Sciatic nerve (tissue), 2 donors: Measurements from ENCODE around the gene CSH2. TPM values are rescaled to one million over a fixed set of nuclear protein-coding genes. Genes with fewer than 3 reads are reported as not detected.
A peak's percentile ranks its signal among the peaks of the same experiment; 100 is the strongest.
"Not testable (repeated sequence)": the region's sequence is repeated elsewhere in the genome, so short reads cannot be mapped to it uniquely, and the experiment has no call there.

Experiments used
- ATAC-seq: fragments of 200-7000 bp; cut with Tn5 transposase; one replicate; pipeline ENCODE4 v1.9.1; 2020; ENCODE audit warnings: mild to moderate bottlenecking, moderate library complexity
- DNase-seq: peaks from one replicate; pipeline ENCODE4 v3.0.0-alpha.2; 2020; ENCODE audit warnings: low spot score
- intact Hi-C: fragments of 100-400 bp; cut with DNase I; formaldehyde crosslinking; loops from one replicate; pipeline ENCODE4 v1.14.2; 2022
- total RNA-seq: library from RNA; stranded (reverse); fragmentation: NEBNext Ultra II Directional; extraction: Animal tissue kit (Norgen Biotek cat#: 25700); gene quantifications from one replicate; pipeline ENCODE4 v1.2.1, GENCODE V29; 2021
- donor health status: DM: no; HTN: no; CAD: no.
- donor health status: DM: no; HTN: no; CAD: no.

Gene CSH2
- total RNA-seq, 1 donor from 2014 or later = not detected

DNA sequence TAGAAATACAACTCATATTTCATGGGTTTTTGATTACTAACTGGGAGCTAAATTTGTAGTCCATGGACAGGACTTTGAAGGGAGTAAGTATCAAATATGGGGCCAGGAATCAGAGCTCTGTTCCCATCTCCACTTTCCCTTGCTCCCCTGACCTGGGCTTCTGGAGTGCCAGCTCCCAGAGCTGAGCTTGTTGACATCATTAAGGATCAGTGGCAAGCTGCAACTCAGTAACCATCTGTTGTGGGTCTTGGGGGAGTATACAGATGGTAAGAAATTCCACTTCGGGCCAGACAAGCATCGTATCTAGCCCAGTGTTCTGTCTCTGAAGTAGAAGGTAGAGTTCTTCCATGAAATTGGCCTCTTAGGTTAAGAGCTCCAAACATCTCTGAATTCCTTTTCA, 28.5 kb upstream of the CSH2 start:
- DNase-seq, intact Hi-C loops, ATAC-seq: not testable (repeated sequence)

DNA sequence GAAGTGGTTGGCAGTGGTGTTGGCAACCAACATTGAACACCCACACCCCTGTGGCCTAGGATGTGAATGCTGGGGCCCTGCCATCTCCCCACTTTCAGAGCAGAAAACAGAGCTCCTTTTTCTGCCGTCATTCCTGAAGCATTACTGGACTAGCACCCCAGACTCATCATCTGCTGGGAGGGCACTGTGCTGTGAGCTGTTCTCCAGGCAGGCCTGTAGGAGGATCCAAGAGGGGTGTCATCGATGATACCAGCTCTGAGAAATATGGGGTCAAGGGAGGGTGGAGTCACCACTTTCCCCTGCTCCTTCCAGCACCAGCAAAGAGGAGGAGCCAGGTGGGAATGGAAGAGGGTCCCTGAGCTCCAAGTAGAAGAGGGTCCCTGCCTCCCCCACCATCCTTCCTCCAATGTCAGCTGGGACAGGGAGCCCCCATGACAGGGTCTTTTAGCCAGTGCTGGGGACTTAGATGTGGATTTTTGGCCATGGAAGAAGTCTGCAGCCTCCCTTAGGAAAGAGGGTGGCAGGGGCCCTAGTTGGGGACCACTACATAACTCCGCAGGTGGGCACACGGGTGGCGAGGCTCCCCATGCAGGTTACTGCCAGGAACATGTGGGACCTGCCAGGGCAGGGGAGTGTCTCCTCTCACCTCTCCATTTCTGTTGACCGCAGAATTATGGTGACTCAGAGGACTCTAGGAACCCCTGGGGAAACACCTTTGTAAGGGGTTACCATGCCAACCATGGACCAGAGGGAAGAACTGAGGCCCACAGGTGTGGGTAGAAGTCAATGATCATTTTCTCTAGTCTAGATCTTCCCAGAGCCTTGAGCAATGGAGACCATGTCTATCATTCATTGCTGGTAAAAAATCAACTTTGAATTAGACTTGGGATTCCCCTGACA, 25.7 kb upstream of the CSH2 start:
- intact Hi-C loops = not testable (repeated sequence)
- DNase-seq = peak; percentile 32
- peak; percentile 44 for ATAC-seq

DNA sequence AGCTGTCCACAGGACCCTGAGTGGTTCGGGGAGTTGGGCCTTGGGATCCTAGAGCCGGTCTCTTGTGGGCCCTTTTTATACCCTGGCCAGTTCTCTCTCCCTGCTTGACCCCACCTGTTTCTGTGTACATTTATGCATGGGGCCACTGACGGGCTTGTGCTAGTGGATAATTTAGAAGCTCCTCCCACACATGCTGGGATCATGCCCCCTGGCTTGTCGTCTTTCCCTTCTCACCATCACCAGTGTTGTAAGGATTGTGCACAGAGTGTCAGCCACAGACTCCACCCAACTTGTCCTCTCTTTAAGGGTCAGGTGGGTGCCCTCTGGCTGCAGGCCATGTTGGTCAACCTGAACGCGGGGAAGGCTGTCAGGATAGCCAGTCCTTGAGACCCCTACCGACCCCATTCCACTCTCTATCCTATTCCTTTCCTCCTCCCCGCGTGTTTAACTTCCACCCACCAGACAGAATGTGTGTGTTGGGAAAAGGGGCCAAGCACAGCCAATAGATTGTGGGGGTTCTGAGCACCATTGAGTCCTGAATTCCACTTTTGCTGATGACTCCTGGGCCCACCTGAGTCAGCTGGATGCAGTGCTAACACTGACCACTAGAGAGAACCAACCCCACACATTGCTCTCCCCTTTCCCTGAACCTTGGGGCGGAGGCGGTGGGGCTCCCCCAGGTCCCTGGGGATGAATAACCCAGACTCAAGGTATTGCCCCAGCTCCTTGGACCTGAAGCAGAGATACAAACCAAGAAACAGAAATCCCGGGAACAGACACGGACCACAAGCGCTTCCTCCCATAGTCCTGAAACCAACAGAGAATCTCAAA, 23.3 kb upstream of the CSH2 start, which contains the start of gene CSH1:
Gene CSH1, minus strand, starts transcription at position 51 of the 831 bp plus-strand sequence. CDS start 63 bp downstream, outside the sequence.
- DNase-seq = peak; percentile 55
- ATAC-seq, intact Hi-C loops: not testable (repeated sequence)

DNA sequence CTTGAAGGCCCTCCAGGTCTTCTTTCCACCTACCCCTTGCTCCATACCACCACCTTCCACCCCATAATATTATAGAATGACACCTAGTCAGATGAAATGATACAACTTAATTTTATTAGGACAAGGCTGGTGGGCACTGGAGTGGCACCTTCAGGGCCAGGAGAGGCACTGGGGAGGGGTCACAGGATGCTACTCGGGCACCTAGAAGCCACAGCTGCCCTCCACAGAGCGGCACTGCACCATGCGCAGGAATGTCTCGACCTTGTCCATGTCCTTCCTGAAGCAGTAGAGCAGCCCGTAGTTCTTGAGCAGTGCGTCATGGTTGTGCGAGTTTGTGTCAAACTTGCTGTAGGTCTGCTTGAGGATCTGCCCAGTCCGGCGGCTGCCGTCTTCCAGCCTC, 21.3 kb upstream of the CSH2 start:
- DNase-seq, intact Hi-C loops, ATAC-seq: not testable (repeated sequence)

DNA sequence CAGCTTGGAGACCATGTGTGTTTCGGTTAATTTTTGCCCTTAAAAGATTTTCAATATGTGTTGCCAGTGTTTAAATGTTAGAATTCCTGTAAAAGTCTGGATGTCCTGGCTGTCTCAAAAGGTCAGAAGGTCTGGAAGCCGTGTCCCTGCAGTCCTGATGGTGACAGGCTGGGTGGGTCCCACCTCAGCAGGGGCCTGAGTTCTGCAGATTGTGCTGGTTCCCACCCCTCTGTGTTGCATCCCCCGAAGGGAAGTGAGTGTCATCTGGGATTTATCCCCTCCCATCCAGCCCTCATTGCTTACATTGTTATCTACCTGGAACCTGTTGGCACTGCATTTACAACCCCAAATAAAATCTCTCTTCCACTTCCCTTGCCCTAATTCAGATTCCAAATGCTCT, 20.5 kb upstream of the CSH2 start:
- intact Hi-C loops, ATAC-seq, DNase-seq: not testable (repeated sequence)

DNA sequence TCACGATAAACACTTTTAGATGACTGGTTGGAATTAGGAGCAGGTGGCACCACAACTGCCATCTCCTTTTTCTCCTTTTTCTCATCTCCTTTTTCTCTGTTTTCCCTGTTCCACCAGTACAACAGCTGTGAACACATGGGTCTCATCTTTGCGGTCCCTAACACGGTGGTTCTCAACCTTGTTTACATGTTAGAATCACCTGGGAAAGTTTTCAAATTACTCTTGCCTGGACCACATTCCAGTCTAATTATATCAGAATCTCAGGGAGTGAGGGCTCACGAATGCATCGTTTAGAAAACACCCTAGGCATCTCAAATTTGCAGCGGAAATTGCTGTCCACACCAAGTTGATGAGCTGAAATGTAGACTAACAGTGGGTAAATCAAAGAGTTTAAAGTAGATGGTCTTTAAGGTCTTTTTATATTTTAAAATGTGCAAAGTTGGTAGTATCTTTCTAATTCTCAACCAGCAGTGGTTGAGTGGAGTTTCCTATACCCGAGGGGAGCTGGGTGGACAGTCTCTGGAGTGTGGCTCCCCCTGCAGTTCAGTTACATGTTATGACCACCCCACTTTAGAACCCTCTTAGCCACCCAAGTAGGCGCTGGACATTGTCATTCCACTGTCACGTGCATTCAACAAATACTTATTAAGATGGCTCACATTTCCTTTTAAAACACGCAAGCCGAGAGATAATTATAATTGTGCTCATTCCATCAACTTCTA, 19.0 kb upstream of the CSH2 start:
- DNase-seq, intact Hi-C loops, ATAC-seq: not testable (repeated sequence)

DNA sequence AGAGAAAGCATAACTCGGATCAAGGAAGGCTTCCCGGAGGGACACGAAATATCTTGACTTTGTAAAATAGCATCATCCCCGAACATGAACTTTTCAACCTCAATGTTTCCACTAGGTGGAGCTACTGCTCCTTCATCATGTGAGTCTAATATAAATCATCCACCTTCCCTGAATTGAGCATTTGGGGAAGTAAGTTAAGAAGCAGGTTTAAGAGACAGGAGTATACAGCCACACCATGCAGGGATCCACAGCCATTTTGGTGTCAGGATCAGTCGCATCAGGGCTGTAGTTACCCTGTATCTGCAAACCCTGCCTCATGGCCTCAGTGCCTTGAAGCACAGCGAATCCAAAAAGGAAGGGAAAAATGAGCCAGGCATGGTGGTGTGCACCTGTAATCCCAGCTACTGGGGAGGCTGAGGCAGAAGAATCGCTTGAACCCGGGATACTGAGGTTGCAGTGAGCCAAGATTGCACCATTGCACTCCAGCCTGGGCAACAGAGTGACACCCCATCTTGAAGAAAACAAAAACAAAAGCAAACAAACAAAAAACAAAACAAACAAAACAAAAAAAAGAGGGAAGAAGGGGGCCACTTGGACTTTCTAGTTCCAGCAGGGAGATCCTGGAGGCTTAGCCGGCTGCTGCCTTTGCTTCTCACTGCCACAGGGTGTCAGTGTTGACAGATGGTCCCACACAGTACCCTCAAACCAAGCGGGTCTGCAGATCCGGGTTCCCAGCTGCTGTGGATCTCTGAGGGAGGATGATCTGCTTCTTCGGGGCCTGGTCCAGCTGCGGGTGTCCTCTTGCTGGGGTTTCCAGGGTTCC, 15.8 kb upstream of the CSH2 start:
- intact Hi-C loops, DNase-seq: not testable (repeated sequence)
- ATAC-seq = peak; percentile 85

DNA sequence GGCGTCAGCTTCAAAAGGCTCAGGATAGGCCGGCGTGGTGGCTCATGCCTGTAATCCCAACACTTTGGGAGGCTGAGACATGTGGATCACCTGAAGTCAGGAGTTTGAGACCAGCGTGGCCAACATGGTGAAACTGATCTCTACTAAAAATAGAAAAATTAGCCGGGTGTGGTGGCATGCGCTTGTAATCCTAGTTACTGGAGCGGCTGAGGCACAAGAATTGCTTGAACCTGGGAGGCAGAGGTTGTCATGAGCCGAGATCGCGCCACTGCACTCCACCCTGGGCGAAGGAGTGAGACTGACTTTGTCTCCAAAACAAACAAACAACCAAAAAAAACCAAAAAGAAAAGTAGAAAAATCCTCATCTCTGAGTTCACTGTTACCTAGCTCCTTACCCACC, 11.6 kb upstream of the CSH2 start:
- intact Hi-C loops, DNase-seq, ATAC-seq: not testable (repeated sequence)

DNA sequence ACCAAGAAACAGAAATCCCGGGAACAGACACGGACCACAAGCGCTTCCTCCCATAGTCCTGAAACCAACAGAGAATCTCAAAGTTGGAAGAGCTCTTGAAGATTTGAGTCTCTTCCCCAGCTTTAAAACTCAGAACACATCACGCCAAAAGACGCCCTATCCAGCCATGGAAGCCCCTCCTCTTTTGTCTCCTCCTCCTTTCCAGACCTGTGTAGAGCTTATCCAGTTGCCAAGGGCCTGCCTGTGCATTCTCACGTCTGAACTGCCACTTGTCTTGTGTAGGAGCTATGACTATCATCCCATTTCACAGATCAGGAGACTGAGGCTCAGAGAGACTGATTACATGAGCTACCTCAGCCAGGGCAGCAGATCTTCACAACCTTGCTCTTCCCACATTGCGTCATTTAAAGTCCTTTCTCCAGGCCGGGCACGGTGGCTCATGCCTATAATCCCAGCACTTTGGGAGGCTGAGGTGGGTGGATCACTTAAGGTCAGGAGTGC, 9.2 kb upstream of the CSH2 start:
- intact Hi-C loops = not testable (repeated sequence)

DNA sequence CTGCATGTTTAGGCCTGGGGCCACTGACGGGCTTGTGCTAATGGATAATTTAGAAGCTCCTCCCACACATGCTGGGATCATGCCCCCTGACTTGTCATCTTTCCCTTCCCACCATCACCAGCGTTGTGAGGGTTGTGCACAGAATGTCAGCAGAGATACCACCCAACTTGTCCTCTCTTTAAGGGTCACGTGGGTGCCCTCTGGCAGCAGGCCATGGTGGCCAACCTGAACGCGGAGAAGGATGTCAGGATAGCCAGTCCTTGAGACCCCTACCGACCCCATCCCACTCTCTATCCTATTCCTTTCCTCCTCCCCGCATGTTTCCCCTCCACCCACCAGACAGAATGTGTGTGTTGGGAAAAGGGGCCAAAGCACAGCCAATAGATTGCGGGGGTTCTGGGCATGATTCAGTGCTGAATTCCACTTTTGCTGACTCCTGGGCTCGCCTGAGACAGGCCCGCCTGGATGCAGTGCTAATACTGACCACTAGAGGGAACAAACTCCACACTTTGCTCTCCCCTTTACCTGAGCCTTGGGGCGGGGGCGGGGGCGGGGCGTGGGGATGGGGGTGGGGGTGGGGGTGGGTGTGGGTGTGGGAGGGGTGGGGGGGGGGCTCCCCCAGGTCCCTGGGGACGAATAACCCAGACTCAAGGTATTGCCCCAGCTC, 8.6 kb upstream of the CSH2 start, which contains the start of gene GH2:
Gene GH2, minus strand, starts transcription at position 10 of the 667 bp plus-strand sequence. CDS start 143 bp downstream, outside the sequence.
- ATAC-seq (peak; percentile 60), DNase-seq (no peak)
- intact Hi-C loops = no loop called here

More for the DNA sequence above, 9.2 kb upstream of the CSH2 start:
- ATAC-seq, DNase-seq: not testable (repeated sequence)

DNA sequence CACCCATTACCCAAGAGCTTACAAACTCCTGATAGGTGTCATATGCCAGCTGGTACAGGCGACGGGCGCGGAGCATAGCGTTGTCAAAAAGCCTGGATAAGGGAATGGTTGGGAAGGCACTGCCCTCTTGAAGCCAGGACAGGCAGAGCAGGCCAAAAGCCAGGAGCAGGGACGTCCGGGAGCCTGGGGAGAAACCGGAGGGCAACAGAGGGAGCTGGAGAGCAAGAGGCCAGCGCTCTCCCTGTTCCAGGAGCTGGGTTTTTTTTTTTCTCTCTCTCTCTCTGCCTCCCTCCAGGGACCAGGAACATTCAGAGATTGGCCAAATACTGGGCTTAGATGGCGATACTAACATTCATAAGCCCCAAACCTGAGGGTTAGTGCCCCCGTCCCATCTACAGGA, 7.9 kb upstream of the CSH2 start:
- intact Hi-C loops, DNase-seq, ATAC-seq: not testable (repeated sequence)

DNA sequence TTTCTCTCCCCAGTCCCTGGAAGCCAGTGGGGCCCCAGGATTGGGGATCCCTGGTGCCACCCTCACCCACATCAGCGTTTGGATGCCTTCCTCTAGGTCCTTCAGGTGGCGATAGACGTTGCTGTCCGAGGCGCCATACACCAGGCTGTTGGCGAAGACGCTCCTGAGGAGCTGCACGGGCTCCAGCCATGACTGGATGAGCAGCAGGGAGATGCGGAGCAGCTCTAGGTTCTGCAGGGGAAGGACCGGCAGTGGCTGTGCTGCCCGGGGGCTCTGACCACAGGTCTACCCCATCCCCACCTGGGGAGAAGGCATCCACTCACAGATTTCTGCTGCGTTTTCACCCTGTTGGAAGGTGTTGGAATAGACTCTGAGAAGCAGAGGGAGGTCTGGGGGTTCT, 7.2 kb upstream of the CSH2 start:
- intact Hi-C loops = no loop called here
- ATAC-seq = no peak
- DNase-seq = no peak

DNA sequence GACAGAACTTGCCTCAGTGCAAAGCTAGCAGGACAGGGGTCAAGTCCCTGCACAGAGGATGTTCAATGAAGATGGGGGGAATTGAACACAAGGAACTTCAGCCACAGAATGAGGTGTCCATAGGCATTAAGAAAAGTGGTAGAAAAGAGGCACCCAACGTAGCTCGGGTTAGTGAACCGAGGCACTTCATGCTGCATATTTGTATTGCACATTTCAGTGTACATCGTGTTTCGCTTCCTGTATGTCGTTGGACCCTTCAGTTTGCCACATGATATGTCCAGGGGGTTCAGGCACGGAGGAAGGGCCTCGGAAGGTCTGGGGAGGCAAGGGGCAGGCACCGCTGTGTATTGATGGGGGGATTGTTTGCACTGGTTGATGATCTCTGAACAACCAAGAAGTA, 4.9 kb upstream of the CSH2 start:
- not testable (repeated sequence) for DNase-seq, ATAC-seq

DNA sequence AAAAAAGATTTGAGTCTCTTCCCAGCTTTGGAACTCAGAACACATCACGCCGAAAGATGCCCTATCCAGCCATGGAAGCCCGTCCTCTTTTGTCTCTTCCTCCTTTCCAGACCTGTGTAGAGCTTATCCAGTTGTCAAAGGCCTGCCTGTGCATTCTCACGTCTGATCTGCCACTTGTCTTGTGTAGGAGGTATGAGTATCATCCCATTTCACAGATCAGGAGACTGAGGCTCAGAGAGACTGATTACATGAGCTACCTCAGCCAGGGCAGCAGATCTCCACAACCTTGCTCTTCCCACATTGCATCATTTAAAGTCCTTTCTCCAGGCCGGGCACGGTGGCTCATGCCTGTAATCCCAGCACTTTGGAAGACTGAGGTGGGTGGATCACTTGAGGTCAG, 1.2 kb upstream of the CSH2 start:
- DNase-seq, intact Hi-C loops, ATAC-seq: not testable (repeated sequence)

More for the DNA sequence above, 4.9 kb upstream of the CSH2 start:
- intact Hi-C loops = not testable (repeated sequence)

DNA sequence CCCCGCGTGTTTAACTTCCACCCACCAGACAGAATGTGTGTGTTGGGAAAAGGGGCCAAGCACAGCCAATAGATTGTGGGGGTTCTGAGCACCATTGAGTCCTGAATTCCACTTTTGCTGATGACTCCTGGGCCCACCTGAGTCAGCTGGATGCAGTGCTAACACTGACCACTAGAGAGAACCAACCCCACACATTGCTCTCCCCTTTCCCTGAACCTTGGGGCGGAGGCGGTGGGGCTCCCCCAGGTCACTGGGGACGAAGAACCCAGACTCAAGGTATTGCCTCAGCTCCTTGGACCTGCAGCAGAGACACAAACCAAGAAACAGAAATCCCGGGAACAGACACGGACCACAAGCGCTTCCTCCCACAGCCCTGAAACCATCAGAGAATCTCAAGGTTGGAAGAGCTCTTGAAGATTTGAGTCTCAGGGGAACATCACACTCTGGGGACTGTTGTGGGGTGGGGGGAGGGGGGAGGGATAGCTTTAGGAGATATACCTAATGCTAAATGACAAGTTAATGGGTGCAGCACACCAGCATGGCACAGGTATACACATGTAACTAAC, 667 bp upstream of the CSH2 start:
- ATAC-seq, intact Hi-C loops, DNase-seq: not testable (repeated sequence)

DNA sequence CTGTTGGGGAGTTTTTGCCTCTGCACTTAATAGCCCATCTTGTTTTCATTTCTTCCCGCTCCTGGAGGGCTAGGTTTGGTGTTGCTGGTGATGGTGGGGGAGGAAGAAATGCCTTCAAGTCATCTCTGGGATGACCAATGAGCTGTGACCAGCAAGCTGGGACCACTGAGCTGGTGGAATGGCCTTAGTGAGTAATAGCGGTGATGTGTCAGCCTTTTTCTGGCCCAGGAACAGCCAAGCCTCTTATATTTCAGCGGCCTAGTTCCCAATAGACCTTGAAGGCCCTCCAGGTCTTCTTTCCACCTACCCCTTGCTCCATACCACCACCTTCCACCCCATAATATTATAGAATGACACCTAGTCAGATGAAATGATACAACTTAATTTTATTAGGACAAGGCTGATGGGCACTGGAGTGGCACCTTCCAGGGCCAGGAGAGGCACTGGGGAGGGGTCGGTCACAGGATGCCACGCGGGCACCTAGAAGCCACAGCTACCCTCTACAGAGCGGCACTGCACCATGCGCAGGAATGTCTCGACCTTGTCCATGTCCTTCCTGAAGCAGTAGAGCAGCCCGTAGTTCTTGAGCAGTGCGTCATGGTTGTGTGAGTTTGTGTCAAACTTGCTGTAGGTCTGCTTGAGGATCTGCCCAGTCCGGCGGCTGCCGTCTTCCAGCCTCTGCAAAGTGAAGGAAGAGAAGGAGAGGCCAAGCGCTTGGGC, 1.7 kb downstream of the CSH2 start:
- ATAC-seq, DNase-seq, intact Hi-C loops: not testable (repeated sequence)
